Prostate gland (tissue), 2 donors: ENCODE data around the gene DNAAF5.

Experiments
- CTCF ChIP-seq, 4 experiments: fragments of 200-600 bp in 2 of 4; fragments of 450-650 bp in 2 of 4; sonication (generic) in 2 of 4; IDR thresholded peaks; 1 replicate in 3 of 4; 2 replicates in 1 of 4; pipeline ENCODE4 v1.5.1; 2016 to 2019; ENCODE audit warnings: antibody characterized with exemption in 4 of 4, mild to moderate bottlenecking in 2 of 4, moderate library complexity in 2 of 4
- POLR2A ChIP-seq: fragments of 450-650 bp; IDR thresholded peaks from one replicate; pipeline ENCODE4 v1.6.1; 2016; ENCODE audit warnings: antibody characterized with exemption, mild to moderate bottlenecking
- POLR2AphosphoS5 ChIP-seq: sonication (generic); formaldehyde crosslinking; IDR thresholded peaks from one replicate; pipeline ENCODE4 v1.6.1; 2017; ENCODE audit warnings: antibody characterized with exemption

DNA sequence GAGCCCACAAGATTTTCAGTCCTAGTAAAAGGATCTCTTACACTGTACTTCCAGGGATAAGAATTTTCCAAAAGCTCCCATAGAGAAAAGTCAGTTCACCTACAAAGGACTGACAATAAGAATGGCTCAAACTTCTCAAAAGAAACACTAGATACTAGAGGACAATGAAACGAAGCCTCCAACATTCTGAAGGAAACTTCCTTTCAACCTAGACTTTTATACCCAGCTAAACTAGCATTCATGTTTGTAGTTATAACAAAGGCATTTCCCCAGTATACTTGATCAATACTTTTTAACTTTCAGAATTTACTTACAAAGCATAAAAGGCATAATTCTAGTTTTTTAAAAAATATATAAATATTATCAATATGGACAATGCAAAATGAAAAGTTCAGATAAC is 41.0 kb upstream of the DNAAF5 start:
- TF ChIP-seq POLR2AphosphoS5: no peak
- TF ChIP-seq CTCF (IDR thresholded peaks at IDR 0.05): no peak
- no peak for TF ChIP-seq POLR2A
